ENCODE measurements around the gene CYB561D1. TPM values are rescaled to one million over a fixed set of nuclear protein-coding genes. Genes with fewer than 3 reads are reported as not detected.

The CYB561D1 gene
- total and polyA plus RNA-seq, 2 donors (not counting 3 experiments of a cell fraction or from before 2014, with no cell fraction given): 7.2 to 7.3 TPM

GRCh38 chr1:109478806-109479205 lies 15.1 kb upstream of the CYB561D1 start:
- dilution Hi-C loops (cut with MboI; ENCODE audit: extremely low pct_ligation_motif_present, low sequenced_read_pairs): no loop called here
- H3K36me3 ChIP-seq (ENCODE audit: control insufficient read depth in 2 of 2, extremely low read depth in 1 of 2, insufficient read depth in 2 of 2, low read length in 2 of 2): no peaks in the 10 kb centered on the region
- BruUV-seq (replicated peaks): no TSS peak
- DNase-seq (ENCODE audit: low read depth, low spot score): no peak
- H3K4me1 ChIP-seq (ENCODE audit: control insufficient read depth, extremely low read depth, insufficient read depth, low read length): peaks cover 6% of the 10 kb centered on the region
- H3K9me3 ChIP-seq (replicated peaks; ENCODE audit: control insufficient read depth, insufficient read depth, low read length): no peaks in the 10 kb centered on the region
- CTCF ChIA-PET: interaction anchor here (1.2 kb wide), 1 partner anchor 9 kb away, joined by 3 read pairs; no protein-coding TSS in a partner anchor
- TF ChIP-seq MYC (IDR thresholded peaks at IDR 0.05; ENCODE audit: low read depth, low read length): no peak
- no peak for TF ChIP-seq GATA2 (IDR thresholded peaks at IDR 0.05; ENCODE audit: insufficient read depth, insufficient read length, low read depth, low read length)
- TF ChIP-seq JUN (IDR thresholded peaks at IDR 0.05; ENCODE audit: borderline replicate concordance, insufficient read depth, insufficient read length, low read depth): no peak
- FAIRE-seq: no peak
- no peaks in the 10 kb centered on the region for H4K20me1 ChIP-seq (replicated peaks; ENCODE audit: control insufficient read depth, extremely low read depth, insufficient read depth, low read length)
- H3K9me1 ChIP-seq (replicated peaks; ENCODE audit: control insufficient read depth, extremely low read depth, insufficient read depth, low read length): no peaks in the 10 kb centered on the region
- H3K4me2 ChIP-seq (ENCODE audit: insufficient read depth, low read length): no peak overlapping the region
- no peaks in the 10 kb centered on the region for H3K79me2 ChIP-seq (ENCODE audit: control insufficient read depth, insufficient read depth, low read length)
- no peak overlapping the region for H3K4me3 ChIP-seq (replicated peaks in 1 of 3; ENCODE audit: insufficient read depth in 1 of 3, low read depth in 1 of 3, low read length in 3 of 3)
- POLR2A ChIA-PET: no interaction called here
- peaks cover 32% of the 10 kb centered on the region in 2 experiments for H3K27me3 ChIP-seq (ENCODE audit: control insufficient read depth in 2 of 2, insufficient read depth in 2 of 2, low read length in 2 of 2)
- no peak overlapping the region for H3K27ac ChIP-seq (ENCODE audit: insufficient read depth, low read depth, low read length)
- H2AFZ ChIP-seq (ENCODE audit: low read depth, low read length): no peak overlapping the region
- no peak overlapping the region for H3K9ac ChIP-seq (replicated peaks; ENCODE audit: extremely low read depth, insufficient read depth, low read length)
- intact Hi-C loops (cut with micrococcal nuclease): no loop called here

GRCh38 chr1:109479311-109479710 lies 14.6 kb upstream of the CYB561D1 start:
- Histone ChIP-seq H3K79me2 (ENCODE audit: control insufficient read depth, insufficient read depth, low read length) (no peaks in the 10 kb centered on the region), H3K27me3 (ENCODE audit: control insufficient read depth in 2 of 2, insufficient read depth in 2 of 2, low read length in 2 of 2) (peaks cover 32% of the 10 kb centered on the region in 2 experiments), H2AFZ (ENCODE audit: low read depth, low read length) (no peak overlapping the region), H3K4me3 (replicated peaks in 1 of 3; ENCODE audit: insufficient read depth in 1 of 3, low read depth in 1 of 3, low read length in 3 of 3) (no peak overlapping the region), H3K9me1 (replicated peaks; ENCODE audit: control insufficient read depth, extremely low read depth, insufficient read depth, low read length) (no peaks in the 10 kb centered on the region), H3K36me3 (ENCODE audit: control insufficient read depth in 2 of 2, extremely low read depth in 1 of 2, insufficient read depth in 2 of 2, low read length in 2 of 2) (no peaks in the 10 kb centered on the region), H3K4me2 (ENCODE audit: insufficient read depth, low read length) (no peak overlapping the region), H3K9ac (replicated peaks; ENCODE audit: extremely low read depth, insufficient read depth, low read length) (no peak overlapping the region), H4K20me1 (replicated peaks; ENCODE audit: control insufficient read depth, extremely low read depth, insufficient read depth, low read length) (no peaks in the 10 kb centered on the region), H3K9me3 (replicated peaks; ENCODE audit: control insufficient read depth, insufficient read depth, low read length) (no peaks in the 10 kb centered on the region), H3K4me1 (ENCODE audit: control insufficient read depth, extremely low read depth, insufficient read depth, low read length) (peaks cover 8% of the 10 kb centered on the region), H3K27ac (ENCODE audit: insufficient read depth, low read depth, low read length) (no peak overlapping the region)
- dilution Hi-C loops (cut with MboI; ENCODE audit: extremely low pct_ligation_motif_present, low sequenced_read_pairs) (no loop called here), intact Hi-C loops (cut with micrococcal nuclease) (no loop called here)
- FAIRE-seq (no peak), DNase-seq (ENCODE audit: low read depth, low spot score) (no peak)
- ChIA-PET CTCF (no interaction called here), POLR2A (no interaction called here)
- TF ChIP-seq FOS (IDR thresholded peaks at IDR 0.05; ENCODE audit: borderline replicate concordance, insufficient read depth, low read length) (no peak), CTCF (IDR thresholded peaks at IDR 0.05; ENCODE audit: extremely low read depth in 1 of 2, insufficient read depth in 1 of 2, low read depth in 1 of 2, low read length in 2 of 2) (no peak), MYC (IDR thresholded peaks at IDR 0.05; ENCODE audit: low read depth, low read length) (no peak), JUN (IDR thresholded peaks at IDR 0.05; ENCODE audit: borderline replicate concordance, insufficient read depth, insufficient read length, low read depth) (no peak), MAX (IDR thresholded peaks at IDR 0.05; ENCODE audit: insufficient read depth, insufficient read length) (no peak), EZH2 (IDR thresholded peaks at IDR 0.05; ENCODE audit: borderline replicate concordance, low read depth, low read length, severe bottlenecking) (no peak), GATA2 (IDR thresholded peaks at IDR 0.05; ENCODE audit: insufficient read depth, insufficient read length, low read depth, low read length) (no peak), POLR2A (IDR thresholded peaks at IDR 0.05; ENCODE audit: low read depth, low read length) (no peak), POLR2AphosphoS5 (IDR thresholded peaks at IDR 0.05; ENCODE audit: insufficient read depth, low read depth, low read length) (no peak)
- BruUV-seq (replicated peaks): no TSS peak

Data from endothelial cell of umbilical vein (primary cell).